Embryonic facial prominence (tissue), 1 donor: ENCODE measurements around the gene KRTAP10-9.
"Not testable (repeated sequence)": the region's sequence is repeated elsewhere in the genome, so short reads cannot be mapped to it uniquely, and the experiment has no call there.

ENCODE experiments used
- DNase-seq: peaks from one replicate; pipeline ENCODE4 v3.0.0-alpha.2; 2016; ENCODE audit errors: extremely low spot score

KRTAP10-9 gene

DNA sequence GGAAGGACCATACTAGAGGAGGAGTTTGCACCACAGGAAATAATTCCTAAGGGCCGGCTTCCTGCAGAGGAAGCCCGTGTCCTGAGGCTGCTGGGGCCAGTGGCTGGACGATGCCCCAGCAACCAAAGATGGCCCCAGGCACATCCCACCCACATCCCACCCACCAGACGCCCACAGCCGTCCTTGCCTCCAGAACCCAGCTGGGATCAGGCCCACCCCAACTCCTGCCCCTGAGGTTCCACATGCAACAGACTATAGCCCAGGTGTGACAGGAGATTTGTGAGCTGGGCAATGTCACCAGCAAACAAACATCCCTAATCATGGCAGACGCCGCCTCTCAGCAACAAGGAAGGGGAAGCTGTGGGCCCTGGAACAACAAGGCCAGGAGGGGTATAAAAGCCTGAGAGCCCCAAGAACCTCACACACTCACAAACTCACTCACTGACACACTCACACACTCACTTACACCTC is at the start of gene KRTAP10-9:
Gene KRTAP10-9, plus strand, starts transcription at position 421 of the 471 bp plus-strand sequence. CDS start 79 bp downstream, outside the sequence.
- no peak for DNase-seq

DNA sequence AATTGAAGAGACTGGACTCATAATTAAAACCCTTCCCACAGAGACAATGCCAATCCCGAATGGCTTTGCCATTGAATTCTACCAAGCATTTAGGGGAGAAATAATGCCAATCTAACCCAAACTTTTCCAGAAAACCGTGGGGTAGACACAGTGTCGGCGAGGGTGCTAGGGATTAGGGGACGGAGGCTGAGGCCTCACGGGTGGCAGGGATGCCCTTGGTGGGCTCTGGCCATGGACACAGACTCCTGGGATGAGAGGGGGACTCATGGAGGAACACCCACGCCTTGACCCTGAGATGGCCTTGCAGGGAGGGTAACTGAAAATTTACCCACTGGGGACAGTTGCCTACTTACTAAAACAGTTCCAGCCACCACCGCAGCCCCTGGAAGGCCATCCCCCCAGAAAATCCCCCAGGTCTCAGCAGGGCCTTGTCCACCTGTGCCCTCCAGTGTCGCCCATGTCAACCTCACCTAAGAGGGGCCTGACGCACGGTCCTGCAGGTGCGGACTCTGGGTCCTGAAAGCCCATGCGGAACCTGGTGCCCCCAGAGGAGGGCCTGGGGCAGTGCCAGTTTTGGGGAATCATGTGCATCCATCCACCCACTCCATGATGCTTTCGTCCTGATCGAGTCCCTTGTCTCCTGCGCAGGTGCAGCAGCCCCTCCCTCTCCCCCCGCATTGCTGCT is 48.4 kb upstream of the KRTAP10-9 start:
- no peak for DNase-seq

DNA sequence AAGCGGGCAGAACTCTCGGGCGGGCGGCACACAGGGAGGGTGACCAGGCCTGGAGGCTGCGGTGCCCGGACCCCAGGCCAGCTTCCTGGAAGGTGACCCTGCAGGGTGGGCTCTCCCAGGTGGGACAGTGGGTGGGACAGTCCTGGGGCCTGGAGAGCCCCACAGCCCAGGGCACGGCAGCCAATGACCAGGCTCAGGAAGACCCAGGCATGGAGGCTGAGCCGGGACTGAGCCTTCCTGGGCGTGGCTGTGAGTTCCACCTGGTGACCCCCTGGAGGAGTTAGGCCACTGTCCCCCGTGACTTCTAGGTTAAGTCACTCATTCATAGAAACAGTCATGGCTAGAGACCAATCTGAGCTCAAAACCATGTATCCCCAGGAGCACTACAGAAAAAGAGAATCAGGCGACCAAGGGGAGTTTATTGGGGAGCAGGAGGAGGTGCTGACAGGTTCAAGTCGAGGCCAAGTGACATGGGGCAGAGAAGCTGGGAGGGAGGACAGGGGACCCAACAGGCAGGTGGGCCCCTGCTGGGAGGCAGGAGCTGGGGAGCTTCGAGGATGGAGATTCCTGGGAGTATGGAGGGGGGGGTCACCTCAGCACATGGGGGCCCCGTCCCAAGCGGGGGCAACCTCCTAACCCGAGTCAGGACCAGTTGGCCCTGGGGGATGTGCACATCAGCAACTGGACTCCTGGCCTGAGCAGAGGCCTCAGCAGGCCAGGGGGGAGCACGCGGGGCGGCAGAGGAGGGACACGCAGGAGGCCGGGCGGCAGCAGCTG is 47.6 kb upstream of the KRTAP10-9 start:
- DNase-seq = no peak

- no peak for DNase-seq
Observed at GRCh38 chr21:44579833-44580144, 47.1 kb upstream of the KRTAP10-9 start.

DNA sequence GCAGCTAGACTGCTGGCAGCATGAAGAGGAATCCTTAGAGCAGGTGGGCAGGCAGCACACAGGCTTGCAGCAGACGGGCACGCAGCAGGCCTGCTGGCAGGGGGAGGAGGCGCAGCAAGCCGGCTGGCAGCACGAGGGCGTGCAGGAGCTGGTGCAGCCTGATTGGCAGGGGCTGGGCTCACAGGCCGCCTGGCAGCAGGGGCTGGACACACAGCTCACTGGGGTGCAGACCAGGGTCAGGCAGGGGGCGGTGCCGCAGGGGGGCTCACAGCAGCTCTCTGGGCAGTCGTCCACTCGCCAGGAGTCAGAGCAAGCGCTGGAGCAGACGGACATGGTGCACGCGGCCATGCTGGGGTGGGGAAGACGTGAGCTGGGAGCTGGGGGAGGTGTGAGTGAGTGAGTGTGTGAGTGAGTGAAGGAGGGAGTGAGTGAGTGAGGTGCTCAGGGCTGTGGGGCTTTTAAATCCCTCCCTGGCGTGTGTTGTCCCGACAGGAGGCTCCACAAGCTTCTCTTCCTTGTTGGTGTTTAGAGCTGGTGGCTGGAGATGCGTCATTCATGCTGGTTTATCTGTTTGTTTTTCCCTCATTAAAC is 46.6 kb upstream of the KRTAP10-9 start, which contains the start of gene KRTAP10-5:
Gene KRTAP10-5, minus strand, starts transcription at position 374 of the 591 bp plus-strand sequence. Its CDS starts 26 bp downstream, at position 348.
- DNase-seq = not testable (repeated sequence)

DNA sequence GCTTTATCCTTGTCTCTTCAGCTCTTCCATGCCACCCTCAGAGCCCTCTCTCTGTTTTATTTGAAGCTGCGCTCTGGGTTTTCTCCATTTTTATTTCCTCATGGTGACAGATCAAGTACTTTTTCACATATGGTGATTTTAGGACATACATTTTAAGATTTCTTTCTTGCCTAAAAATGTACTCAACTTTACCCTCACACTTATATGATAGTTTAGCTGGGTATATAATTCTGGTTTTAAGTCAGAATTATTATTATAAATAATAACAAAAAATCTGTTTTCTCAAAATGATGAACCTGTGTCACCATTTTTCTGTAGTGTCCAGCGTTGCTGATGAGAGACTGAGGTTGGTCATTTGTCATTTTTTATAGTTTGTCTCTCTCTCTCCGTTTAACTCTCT is 45.7 kb upstream of the KRTAP10-9 start:
- no peak for DNase-seq

DNA sequence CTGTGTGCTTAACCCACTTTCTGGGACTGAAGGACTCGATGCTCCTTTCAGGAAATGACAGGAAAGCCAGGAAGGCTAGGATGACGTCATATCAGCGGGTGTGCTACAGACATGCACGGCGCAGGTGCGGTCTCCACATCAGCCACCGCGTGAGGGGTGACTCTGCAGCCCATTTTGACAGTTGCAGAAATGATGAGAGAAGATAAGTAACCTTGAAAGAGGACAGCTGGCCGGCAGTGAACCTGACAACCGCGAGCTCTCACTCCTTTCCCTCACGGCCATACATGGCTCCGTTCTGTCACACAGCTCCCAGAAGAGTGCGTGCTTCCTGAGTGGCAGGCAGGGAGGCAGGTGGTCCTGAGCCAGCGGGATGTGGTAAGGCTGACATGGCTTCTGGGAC is 44.8 kb upstream of the KRTAP10-9 start:
- DNase-seq = no peak

- DNase-seq = peak; percentile 36
Observed at GRCh38 chr21:44583089-44583799, 43.6 kb upstream of the KRTAP10-9 start.

GRCh38 chr21:44583800-44584147 is 43.1 kb upstream of the KRTAP10-9 start:
- no peak for DNase-seq

- DNase-seq = no peak
Observed at GRCh38 chr21:44585892-44586291, 41.0 kb upstream of the KRTAP10-9 start.

DNA sequence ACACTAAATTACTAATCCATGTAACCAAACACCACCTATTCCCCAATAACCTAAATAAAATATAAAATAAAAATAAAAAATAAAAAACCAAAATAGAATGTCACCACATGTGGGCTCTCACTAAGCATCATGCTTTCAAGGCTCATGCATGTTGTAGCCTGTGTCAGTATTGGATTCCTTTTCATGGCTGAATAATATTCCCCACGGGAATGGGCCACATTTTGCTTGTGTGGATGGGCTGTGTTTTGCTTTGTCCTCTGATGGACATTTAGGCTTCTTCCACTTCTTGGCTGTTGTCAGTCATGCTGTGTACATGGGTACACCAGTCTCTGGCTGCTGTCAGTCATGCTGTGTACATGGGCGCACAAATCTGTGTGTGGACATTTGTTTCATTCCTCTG is 37.8 kb upstream of the KRTAP10-9 start:
- DNase-seq = no peak

- no peak for DNase-seq
Observed at GRCh38 chr21:44589586-44590305, 37.1 kb upstream of the KRTAP10-9 start.

GRCh38 chr21:44590311-44590721 is 36.6 kb upstream of the KRTAP10-9 start:
- no peak for DNase-seq

GRCh38 chr21:44590897-44591800 is 35.7 kb upstream of the KRTAP10-9 start:
- not testable (repeated sequence) for DNase-seq

DNA sequence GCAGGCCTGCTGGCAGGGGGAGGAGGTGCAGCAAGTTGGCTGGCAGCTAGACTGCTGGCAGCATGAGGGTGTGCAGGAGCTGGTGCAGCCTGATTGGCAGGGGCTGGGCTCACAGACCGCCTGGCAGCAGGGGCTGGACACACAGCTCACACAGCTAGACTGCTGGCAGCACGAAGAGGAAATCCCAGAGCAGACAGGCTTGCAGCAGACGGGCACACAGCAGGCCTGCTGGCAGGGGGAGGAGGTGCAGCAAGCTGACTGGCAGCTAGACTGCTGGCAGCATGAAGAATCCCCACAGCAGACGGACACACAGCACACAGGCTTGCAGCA is 35.1 kb upstream of the KRTAP10-9 start:
- not testable (repeated sequence) for DNase-seq

- DNase-seq = no peak
Observed at GRCh38 chr21:44592446-44593311, 34.2 kb upstream of the KRTAP10-9 start, which contains the start of gene KRTAP10-6. Gene KRTAP10-6, minus strand, starts transcription at chr21:44592505. Its CDS starts 21 bp downstream, at chr21:44592484.

GRCh38 chr21:44593598-44594405 is 33.1 kb upstream of the KRTAP10-9 start:
- DNase-seq = no peak

- no peak for DNase-seq
Observed at GRCh38 chr21:44594406-44594916, 32.4 kb upstream of the KRTAP10-9 start.
